ENCODE results near the gene EFEMP1. TPM values are rescaled to one million over a fixed set of nuclear protein-coding genes. Genes with fewer than 3 reads are reported as not detected.

EFEMP1 gene
- total RNA-seq, 2 donors from 2014 or later = 46.3 to 109 TPM

- WGBS = 94% methylated on average over 6 of the region's 6 CpGs
- no peak overlapping the region for H3K27ac ChIP-seq
- H3K4me3 ChIP-seq = no peak overlapping the region
- no peaks in the 10 kb centered on the region for H3K9me3 ChIP-seq
- intact Hi-C loops (cut with DNase I) = no loop called here
- no peaks in the 10 kb centered on the region for H3K36me3 ChIP-seq
- no peak for TF ChIP-seq POLR2AphosphoS5 (IDR thresholded peaks at IDR 0.05)
- H3K27me3 ChIP-seq (replicated peaks; ENCODE audit: insufficient read depth) = no peaks in the 10 kb centered on the region
- peaks cover 4% of the 10 kb centered on the region for H3K4me1 ChIP-seq (replicated peaks)
- no peak for DNase-seq (ENCODE audit: low spot score)
These were observed 61.8 kb downstream of the EFEMP1 start for GRCh38 chr2:55861733-55862132.

- intact Hi-C loops (cut with DNase I) = no loop called here
- H3K36me3 ChIP-seq = no peaks in the 10 kb centered on the region
- no peaks in the 10 kb centered on the region for H3K9me3 ChIP-seq
- H3K27ac ChIP-seq = no peak overlapping the region
- no peak overlapping the region for H3K4me3 ChIP-seq
- DNase-seq (ENCODE audit: low spot score) = no peak
- TF ChIP-seq POLR2A (IDR thresholded peaks at IDR 0.05) (no peak), POLR2AphosphoS5 (IDR thresholded peaks at IDR 0.05) (no peak)
- TF ChIP-seq, protein P1, sequence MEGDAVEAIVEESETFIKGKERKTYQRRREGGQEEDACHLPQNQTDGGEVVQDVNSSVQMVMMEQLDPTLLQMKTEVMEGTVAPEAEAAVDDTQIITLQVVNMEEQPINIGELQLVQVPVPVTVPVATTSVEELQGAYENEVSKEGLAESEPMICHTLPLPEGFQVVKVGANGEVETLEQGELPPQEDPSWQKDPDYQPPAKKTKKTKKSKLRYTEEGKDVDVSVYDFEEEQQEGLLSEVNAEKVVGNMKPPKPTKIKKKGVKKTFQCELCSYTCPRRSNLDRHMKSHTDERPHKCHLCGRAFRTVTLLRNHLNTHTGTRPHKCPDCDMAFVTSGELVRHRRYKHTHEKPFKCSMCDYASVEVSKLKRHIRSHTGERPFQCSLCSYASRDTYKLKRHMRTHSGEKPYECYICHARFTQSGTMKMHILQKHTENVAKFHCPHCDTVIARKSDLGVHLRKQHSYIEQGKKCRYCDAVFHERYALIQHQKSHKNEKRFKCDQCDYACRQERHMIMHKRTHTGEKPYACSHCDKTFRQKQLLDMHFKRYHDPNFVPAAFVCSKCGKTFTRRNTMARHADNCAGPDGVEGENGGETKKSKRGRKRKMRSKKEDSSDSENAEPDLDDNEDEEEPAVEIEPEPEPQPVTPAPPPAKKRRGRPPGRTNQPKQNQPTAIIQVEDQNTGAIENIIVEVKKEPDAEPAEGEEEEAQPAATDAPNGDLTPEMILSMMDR (IDR thresholded peaks at IDR 0.05) = no peak
- H3K4me1 ChIP-seq (replicated peaks) = peaks cover 5% of the 10 kb centered on the region
- WGBS = 86% methylated on average over 2 of the region's 2 CpGs
- no peaks in the 10 kb centered on the region for H3K27me3 ChIP-seq (replicated peaks; ENCODE audit: insufficient read depth)
These were observed 62.8 kb downstream of the EFEMP1 start for GRCh38 chr2:55860832-55861231.

DNA sequence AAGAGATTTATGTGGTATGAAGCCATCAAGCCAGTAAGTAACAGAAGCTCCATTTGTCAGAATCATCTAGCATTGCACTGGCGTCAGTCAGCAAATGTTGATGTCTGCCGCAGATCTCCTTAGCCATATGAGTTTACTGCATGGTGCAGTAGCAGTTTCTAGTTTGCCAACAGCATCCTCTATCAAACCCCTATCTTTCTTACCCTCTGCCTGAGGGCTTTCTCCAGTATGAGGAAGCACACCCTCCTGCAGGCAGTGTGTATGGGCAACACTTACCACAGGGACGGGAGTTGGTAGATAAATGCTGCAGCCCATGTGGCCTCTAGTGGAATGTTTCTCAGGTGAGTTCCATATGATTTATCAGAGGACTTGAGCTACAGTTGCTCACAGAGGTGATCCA is 63.7 kb downstream of the EFEMP1 start:
- Histone ChIP-seq H3K4me3 (no peak overlapping the region), H3K4me1 (replicated peaks) (peaks cover 5% of the 10 kb centered on the region), H3K27me3 (replicated peaks; ENCODE audit: insufficient read depth) (no peaks in the 10 kb centered on the region), H3K27ac (no peak overlapping the region), H3K36me3 (no peaks in the 10 kb centered on the region), H3K9me3 (no peaks in the 10 kb centered on the region)
- no peak for TF ChIP-seq POLR2AphosphoS5 (IDR thresholded peaks at IDR 0.05)
- no peak for TF ChIP-seq POLR2A (IDR thresholded peaks at IDR 0.05)
- TF ChIP-seq, protein P1 (IDR thresholded peaks at IDR 0.05) = no peak
- DNase-seq (ENCODE audit: low spot score) = no peak
- intact Hi-C loops (cut with DNase I) = no loop called here
- 100% methylated on average over 3 of the region's 3 CpGs for WGBS

DNA sequence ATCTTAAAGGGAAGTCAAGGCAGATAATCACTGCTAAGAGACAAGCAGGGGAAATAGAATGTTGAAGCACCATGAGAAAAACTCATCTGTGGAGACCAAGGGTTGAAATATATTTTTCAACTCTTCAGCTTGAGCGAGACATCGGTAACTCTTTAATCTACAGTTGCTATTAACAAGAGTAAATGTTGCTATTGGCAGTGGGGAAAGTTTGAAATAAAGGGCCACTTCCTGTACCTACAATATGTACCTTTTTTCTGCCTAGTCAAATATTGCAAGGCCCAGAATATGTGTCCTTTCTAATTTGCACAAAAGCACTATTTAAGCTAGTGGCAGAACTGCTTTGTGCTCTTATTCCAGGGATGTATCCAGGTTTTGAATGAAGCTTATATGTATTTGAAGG is 65.8 kb downstream of the EFEMP1 start:
- no peaks in the 10 kb centered on the region for H3K27me3 ChIP-seq (replicated peaks; ENCODE audit: insufficient read depth)
- TF ChIP-seq, protein P1 (IDR thresholded peaks at IDR 0.05) = no peak
- no peak for TF ChIP-seq POLR2A (IDR thresholded peaks at IDR 0.05)
- TF ChIP-seq POLR2AphosphoS5 (IDR thresholded peaks at IDR 0.05) = peak; percentile 66
- peaks cover 5% of the 10 kb centered on the region for H3K4me1 ChIP-seq (replicated peaks)
- H3K4me3 ChIP-seq = no peak overlapping the region
- DNase-seq (ENCODE audit: low spot score) = peak; percentile 15
- H3K27ac ChIP-seq = no peak overlapping the region
- WGBS = 51% methylated on average over 2 of the region's 2 CpGs
- no peaks in the 10 kb centered on the region for H3K36me3 ChIP-seq
- intact Hi-C loops (cut with DNase I) = no loop called here
- no peaks in the 10 kb centered on the region for H3K9me3 ChIP-seq

GRCh38 chr2:55856936-55857335 is 66.6 kb downstream of the EFEMP1 start:
- WGBS = 22% methylated on average over 3 of the region's 3 CpGs
- no peaks in the 10 kb centered on the region for H3K9me3 ChIP-seq
- no peaks in the 10 kb centered on the region for H3K27me3 ChIP-seq (replicated peaks; ENCODE audit: insufficient read depth)
- peaks cover 5% of the 10 kb centered on the region for H3K4me1 ChIP-seq (replicated peaks)
- TF ChIP-seq POLR2A (IDR thresholded peaks at IDR 0.05) = no peak
- TF ChIP-seq POLR2AphosphoS5 (IDR thresholded peaks at IDR 0.05) = no peak
- TF ChIP-seq, protein P1 (IDR thresholded peaks at IDR 0.05) = no peak
- no peak for DNase-seq (ENCODE audit: low spot score)
- H3K36me3 ChIP-seq = no peaks in the 10 kb centered on the region
- no peak overlapping the region for H3K27ac ChIP-seq
- intact Hi-C loops (cut with DNase I) = no loop called here
- H3K4me3 ChIP-seq = no peak overlapping the region

All from prostate gland (tissue), 2 donors.